HG02870 (cell line): Measurements from ENCODE around the gene TBC1D32.
A peak's percentile ranks its signal among the peaks of the same experiment; 100 is the strongest.
"Not testable (repeated sequence)": the region's sequence is repeated elsewhere in the genome, so short reads cannot be mapped to it uniquely, and the experiment has no call there.

ENCODE experiments used
- ATAC-seq: cut with Tn5 transposase; IDR thresholded peaks from one replicate; pipeline ENCODE4 v1.9.1; 2021; ENCODE audit warnings: mild to moderate bottlenecking, moderate library complexity; ENCODE audit not compliant: unreplicated experiment

TBC1D32 gene

DNA sequence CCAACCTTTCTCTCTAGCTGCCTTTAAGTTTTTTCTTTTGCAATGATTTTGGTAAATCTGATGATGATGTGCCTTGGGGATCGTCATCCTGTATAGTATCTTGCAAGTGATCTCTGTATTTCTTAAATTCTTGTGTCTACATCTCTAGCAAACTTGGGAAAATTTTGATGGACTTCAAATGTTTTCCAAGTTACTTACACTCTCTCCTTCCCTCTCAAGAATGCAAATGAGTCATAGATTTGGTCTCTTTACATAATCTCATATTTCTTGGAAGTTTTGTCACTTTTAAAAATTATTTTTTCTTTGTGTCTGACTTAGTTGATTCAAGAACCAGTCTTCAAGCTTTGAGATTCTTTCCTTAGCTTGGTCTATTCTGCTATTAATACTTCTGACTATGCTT lies 176.4 kb downstream of the TBC1D32 start:
- ATAC-seq, result no peak

GRCh38 chr6:121143476-121143875 lies 190.8 kb downstream of the TBC1D32 start:
- ATAC-seq, result no peak

- ATAC-seq, result no peak
Observed at GRCh38 chr6:121142093-121142492, 192.2 kb downstream of the TBC1D32 start.

GRCh38 chr6:121135425-121135824 lies 198.9 kb downstream of the TBC1D32 start:
- no peak for ATAC-seq

DNA sequence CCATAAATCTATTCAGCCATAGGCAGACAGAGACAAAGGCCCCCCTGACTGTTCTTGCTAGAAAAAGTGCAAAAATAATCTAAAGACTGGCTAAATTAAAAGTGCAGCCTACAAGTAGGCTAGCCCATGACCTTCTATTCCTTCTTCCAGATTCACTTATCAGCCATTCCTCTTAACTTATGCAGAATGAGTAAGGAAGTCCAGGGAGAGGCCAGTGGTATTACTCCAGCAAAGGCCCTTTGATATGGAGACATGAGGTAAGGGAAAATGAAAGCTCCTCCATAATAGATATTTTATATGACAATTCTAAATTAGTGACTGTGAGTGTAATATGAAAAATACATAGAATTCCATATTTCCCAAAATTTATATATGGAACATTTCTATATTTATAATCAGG lies 199.4 kb downstream of the TBC1D32 start:
- no peak for ATAC-seq

GRCh38 chr6:121124600-121124999 lies 209.7 kb downstream of the TBC1D32 start:
- no peak for ATAC-seq

DNA sequence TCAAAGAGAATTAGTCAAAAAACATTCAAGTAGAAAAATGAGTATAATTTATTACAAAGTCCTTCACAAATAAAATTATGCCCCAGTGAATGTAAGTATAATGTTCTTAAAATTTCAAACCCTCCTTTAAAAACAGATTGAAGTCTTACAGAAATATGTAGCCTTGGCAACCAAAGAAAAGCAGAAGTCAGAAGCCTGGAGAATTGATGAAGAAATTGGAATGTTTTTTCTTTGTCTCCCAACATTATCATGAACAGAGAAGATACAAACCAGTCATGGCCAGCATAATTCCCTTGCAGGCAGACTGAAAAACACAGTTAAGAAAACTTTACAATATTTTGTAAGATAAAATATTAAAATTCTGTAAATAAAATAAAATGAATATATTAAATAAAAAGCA lies 221.9 kb downstream of the TBC1D32 start:
- ATAC-seq, result no peak

- no peak for ATAC-seq
Observed at GRCh38 chr6:121110733-121111132, 223.5 kb downstream of the TBC1D32 start.

GRCh38 chr6:121106962-121107361 lies 227.3 kb downstream of the TBC1D32 start:
- no peak for ATAC-seq

DNA sequence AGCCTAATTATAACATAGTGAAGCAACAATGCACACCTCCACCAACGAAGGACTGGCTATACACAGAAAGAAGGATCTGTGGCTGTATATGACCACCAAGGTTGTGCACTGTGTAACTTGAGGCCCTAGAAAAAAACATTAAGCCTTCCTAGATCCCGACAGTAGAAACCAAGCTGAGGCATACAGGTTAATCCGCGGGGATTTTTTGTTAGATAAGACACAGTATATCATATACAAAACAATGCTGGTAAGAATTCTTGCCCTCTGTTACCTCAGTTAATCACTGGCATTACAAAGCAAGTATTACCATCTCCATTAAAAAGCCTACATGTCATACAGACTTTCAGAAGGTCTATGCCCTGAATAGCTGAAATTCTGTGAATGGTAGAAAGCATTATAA lies 228.8 kb downstream of the TBC1D32 start:
- no peak for ATAC-seq

GRCh38 chr6:121093928-121094327 lies 240.4 kb downstream of the TBC1D32 start:
- ATAC-seq, result no peak

DNA sequence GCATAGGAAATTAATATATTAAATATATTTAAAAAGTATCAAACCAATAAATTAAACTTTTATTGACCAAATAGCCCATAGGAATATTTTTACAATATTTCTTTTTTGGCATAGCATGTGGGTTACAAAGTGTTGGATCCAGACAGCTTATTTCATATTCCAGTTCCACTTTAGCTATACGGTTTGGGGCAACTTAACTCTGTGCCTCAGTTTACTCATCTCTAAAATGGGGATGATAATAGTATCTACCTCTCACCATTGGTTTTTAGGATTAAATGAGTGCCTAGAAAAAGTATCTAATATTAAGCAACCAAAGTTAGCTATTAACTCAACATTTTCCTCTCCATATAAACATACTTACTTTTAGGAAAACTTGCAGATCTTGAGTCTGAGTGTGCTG lies 243.8 kb downstream of the TBC1D32 start:
- ATAC-seq, result no peak

GRCh38 chr6:121086876-121087275 lies 247.4 kb downstream of the TBC1D32 start:
- ATAC-seq, result no peak

DNA sequence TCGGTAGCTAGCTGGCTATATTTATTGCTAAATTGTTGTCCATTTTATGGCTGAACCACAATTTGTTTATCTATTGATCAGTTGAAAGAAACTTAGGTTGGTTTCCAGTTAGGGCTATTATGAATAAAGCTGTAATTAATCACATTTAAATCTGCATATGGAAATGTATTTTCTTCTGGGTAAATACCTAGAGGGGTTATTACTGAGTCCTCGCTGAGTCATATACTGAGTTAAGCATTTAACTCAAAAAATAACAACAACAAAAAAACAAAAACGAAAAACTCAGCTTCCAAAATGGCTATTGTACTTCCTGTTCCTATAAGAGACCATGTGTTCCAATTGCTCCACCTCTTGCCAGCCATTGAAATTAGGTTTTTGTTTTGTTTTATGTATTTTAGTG lies 258.2 kb downstream of the TBC1D32 start:
- no peak for ATAC-seq

DNA sequence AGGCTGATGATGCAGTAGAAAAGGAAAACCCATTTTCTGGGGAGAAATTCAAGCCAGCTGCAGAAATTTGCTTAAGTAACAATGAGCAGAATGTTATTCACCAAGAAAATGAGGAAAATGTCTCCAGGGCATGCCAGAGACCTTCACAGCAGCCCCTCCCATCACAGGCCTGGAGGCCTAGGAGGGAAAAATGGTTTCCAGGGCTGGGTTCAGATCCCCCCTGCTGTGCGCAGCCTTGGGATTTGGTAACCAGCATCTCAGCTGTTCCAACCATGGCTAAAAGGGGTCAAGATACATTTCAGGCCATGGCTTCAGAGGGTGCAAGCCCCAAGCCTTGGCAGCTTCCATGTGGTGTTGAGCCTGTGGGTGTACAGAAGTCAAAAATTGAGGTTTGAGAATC lies 265.5 kb downstream of the TBC1D32 start:
- ATAC-seq, result not testable (repeated sequence)

GRCh38 chr6:121067381-121067780 lies 266.9 kb downstream of the TBC1D32 start:
- ATAC-seq, result no peak

DNA sequence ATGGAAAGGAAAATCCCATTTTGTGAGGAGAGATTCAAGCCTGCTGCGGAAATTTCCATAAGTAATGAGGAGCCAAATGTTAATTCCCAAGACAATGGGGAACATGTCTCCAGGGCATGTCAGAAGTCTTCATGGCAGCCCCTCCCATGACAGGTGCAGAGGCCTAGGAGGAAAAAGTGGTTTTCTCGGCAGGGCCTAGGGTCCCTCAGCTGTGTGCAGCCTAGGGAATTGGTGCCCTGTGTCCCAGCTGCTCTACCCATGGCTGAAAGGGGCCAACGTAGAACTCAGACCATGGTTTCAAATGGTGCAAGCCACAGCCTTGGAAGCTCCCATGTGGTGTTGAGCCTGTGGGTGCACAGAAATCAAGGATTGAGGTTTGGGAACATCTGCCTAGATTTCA lies 269.9 kb downstream of the TBC1D32 start:
- no peak for ATAC-seq

GRCh38 chr6:121055572-121056163 lies 278.6 kb downstream of the TBC1D32 start:
- peak; percentile 84 for ATAC-seq

DNA sequence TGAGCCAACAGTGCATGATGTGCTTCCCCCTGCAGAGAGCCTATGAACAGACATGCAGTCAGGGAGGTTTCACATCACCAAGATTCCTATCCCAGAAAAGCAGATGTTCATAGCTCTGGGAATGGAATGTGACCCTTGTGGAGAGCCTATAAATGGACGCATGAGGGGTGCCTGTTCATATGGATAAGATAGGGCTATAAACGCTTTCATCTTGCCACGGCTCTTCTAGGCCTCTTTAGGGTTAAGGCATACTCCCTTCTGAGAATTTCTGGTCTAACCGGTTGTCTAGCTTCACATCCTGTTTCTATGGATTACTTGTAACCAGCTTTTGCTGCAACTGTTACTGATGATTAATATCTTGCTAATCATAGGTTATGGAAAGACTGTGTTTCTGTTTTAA lies 285.7 kb downstream of the TBC1D32 start:
- not testable (repeated sequence) for ATAC-seq

DNA sequence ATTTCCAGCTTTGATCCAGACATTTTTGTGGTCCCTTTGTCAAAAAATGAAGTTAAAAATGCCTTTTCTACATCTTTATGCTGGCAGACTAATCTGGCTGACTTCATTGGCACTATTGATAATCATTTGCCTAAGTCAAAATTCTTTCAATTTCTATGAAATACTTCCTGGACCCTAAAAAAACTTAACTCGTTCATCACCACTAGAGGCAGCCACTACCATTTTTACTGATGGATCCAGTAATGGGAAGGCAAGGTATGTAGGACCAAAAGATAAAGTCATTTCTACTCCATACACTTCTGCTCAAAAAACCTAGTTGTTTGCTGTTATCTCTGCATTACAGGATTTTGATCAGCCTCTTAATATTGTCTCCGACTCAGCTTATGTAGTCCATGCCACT lies 289.4 kb downstream of the TBC1D32 start:
- not testable (repeated sequence) for ATAC-seq

- ATAC-seq, result not testable (repeated sequence)
Observed at GRCh38 chr6:121043706-121044105, 290.6 kb downstream of the TBC1D32 start.

DNA sequence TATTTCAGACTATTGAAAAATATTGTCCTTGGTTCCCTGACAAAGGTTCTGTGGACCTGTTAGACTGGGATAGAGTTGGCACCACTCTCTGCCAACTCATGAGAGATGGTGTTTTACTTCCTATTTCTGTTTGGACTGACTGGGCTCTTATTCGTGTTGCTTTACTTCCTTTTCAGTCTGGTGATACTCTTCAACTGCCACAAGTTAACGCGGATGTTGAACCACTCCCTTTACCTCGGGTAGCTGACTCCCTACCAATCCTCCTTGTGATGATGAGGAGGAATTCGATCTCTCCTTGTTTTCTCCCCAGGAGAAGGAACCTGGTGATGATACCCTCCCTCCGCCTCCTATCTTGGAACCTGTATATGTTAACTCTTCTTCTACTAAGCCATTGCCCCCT lies 291.1 kb downstream of the TBC1D32 start:
- not testable (repeated sequence) for ATAC-seq

- no peak for ATAC-seq
Observed at GRCh38 chr6:121042766-121043165, 291.5 kb downstream of the TBC1D32 start.
